GM21529 (cell line): ENCODE measurements around the gene PRKACG.
"Not testable (repeated sequence)": the region's sequence is repeated elsewhere in the genome, so short reads cannot be mapped to it uniquely, and the experiment has no call there.

Source experiments
- ATAC-seq: cut with Tn5 transposase; IDR thresholded peaks from one replicate; pipeline ENCODE4 v1.9.1; 2021; ENCODE audit not compliant: unreplicated experiment

PRKACG gene

DNA sequence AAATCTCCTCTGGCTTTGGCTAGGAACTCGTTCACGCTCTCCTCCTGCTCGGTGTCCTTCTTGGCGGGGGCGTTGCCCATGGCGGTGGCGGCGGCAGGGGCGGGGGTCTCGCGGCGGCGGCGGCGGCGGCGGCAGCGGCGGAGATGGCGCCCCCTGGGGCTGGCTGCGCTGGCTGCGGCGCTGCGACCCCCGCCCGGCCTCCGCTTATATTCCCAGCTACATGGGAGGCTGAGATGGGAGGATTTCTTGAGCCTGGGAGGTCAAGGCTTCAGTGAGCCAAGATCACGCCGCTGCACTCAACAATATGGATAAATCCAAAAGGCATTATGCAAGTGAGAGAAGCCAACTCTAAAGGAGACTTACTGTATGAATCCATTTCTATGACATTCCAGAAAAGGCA lies at the start of gene PRKACG:
TSS of gene PRKACG (minus strand) at position 101 of the 400 bp plus-strand sequence. CDS start at position 80, 21 bp downstream.
- ATAC-seq = no peak

DNA sequence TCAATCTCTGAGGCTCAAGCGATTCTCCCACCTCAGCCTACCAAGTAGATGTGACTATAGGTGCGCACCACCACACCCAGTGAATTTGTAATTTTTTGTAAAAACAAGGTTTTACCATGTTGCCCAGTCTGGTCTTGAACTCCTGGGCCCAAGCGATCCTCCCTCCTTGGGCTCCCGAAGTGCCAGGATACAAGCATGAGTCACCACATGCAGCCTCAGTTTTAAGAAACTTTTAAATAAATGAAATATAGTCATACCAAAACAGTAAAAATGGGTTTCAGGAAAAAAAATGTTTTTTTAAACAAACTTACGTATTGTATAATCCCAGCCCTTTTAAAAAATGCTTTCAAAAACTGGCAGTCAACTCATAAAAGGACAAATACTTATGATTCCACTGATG lies 48.3 kb upstream of the PRKACG start:
- ATAC-seq = no peak

- no peak for ATAC-seq
Observed at GRCh38 chr9:69060766-69061165, 46.9 kb upstream of the PRKACG start.

DNA sequence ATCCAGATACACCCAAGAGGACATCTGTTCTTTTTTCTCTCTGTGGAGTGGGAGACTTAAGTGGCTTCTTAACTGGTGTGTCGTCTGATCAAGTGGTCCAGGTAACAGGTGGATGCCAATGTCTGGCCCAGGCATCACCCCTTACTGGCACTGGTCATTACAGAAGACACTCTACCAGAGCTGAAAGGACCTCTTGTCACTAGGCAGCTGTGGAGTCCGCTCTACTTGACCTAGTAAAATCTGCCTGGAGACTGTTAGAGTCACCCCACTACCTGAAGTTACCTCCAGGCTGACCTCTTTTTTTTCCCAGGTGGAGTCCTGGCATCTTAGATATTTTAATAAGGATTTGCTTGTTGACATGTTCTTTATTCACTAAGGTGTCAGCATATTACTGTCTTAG lies 44.2 kb upstream of the PRKACG start:
- ATAC-seq = no peak

- no peak for ATAC-seq
Observed at GRCh38 chr9:69056191-69056815, 42.4 kb upstream of the PRKACG start.

GRCh38 chr9:69054989-69055388 lies 41.1 kb upstream of the PRKACG start:
- no peak for ATAC-seq

DNA sequence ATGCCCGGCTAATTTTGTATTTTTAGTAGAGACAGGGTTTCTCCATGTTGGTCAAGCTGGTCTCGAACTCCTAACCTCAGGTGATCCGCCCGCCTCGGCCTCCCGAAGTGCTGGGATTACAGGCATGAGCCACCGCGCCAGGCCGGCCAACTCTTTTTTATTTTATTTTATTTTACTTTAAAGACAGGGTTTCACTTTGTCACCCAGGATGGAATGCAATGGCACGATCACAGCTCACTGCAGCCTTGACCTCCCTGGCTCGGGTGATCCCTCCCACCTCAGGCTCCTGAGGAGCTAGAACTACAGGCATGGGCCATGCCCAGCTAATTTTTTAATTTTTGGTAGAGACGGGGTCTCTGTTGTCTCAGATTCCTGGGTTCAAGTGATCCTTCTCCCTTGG lies 37.0 kb upstream of the PRKACG start:
- not testable (repeated sequence) for ATAC-seq

DNA sequence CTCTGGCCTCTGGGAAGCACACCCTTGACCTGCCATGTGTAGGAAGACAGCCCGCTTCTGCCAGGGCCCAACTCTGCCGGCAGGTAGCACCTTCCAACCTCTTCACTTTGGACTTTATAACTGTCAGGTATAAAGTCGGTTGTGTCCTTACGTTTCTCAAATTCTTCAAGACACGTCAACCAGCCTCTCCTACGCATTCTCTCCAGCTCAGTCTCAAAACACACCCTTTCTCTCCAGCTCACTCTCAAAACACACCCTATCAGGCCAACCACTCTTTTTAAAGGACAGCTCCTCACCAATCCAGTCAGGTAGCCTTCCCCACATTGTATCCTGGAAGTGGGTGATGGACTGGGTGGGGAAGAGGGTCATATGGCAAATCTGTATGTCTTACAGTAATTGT lies 35.2 kb upstream of the PRKACG start:
- ATAC-seq = no peak

DNA sequence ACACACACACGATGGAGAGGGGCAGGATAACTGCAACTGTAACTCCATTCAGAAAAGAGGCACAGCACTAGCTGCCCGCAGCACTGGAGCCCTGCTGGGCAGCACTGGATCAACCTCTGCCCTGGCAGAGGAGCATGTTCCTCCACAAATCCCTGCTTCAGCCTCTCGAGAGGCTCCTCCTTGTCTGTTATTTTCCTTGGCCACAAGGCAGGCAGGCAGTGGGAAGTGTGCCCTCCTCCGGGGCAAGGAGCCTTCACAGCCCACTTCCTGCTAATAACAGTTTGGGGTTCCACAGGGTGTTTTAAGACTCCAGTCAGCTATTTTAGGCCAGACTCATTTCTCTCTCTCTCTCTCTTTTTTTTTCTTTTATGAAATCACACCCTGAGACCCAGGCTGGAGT lies 33.5 kb upstream of the PRKACG start:
- no peak for ATAC-seq

DNA sequence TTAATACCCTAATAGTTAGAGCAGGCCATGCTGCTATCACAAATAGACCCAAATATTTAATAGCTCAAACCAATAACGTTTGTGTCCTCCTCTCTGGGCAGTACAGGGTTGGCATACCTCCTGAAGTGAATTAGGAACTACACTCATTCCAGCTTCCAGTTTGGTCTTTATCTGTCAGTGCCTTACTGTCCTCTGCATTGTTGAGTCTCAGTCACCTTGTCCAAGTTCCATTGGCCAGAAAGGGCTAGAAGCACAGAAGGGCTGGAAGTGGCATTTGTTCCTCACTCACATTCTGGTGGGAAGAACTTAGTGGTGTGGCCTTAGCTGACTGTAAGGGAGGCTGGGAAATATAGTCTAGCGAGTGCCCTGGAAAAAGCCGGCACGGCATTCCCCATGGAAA lies 32.8 kb upstream of the PRKACG start:
- no peak for ATAC-seq

DNA sequence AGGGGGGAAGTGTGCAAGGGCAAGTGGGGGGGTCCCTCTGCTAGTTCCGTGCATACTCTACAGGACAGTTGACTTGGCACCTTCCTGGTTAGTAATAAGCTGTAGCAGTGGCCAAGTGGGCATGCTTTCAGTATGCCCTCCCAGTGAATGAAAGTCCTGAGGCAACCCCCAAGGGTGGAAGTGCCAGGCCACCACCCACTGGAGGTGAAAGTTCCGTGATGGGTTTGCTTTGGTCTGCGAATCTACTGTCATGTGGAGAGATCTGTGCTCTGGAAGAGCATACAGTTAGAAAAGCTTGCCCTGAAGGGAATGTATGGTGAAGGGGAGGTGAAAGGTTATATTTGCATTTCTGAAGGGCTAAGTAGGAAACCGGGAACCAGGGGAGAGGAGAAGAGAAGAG lies 31.9 kb upstream of the PRKACG start:
- ATAC-seq = no peak

GRCh38 chr9:69044240-69045219 lies 30.6 kb upstream of the PRKACG start:
- ATAC-seq = no peak

- no peak for ATAC-seq
Observed at GRCh38 chr9:69040646-69041045, 26.7 kb upstream of the PRKACG start.

- no peak for ATAC-seq
Observed at GRCh38 chr9:69036799-69037198, 22.9 kb upstream of the PRKACG start.

GRCh38 chr9:69036309-69036708 lies 22.4 kb upstream of the PRKACG start:
- ATAC-seq = peak; percentile 33

DNA sequence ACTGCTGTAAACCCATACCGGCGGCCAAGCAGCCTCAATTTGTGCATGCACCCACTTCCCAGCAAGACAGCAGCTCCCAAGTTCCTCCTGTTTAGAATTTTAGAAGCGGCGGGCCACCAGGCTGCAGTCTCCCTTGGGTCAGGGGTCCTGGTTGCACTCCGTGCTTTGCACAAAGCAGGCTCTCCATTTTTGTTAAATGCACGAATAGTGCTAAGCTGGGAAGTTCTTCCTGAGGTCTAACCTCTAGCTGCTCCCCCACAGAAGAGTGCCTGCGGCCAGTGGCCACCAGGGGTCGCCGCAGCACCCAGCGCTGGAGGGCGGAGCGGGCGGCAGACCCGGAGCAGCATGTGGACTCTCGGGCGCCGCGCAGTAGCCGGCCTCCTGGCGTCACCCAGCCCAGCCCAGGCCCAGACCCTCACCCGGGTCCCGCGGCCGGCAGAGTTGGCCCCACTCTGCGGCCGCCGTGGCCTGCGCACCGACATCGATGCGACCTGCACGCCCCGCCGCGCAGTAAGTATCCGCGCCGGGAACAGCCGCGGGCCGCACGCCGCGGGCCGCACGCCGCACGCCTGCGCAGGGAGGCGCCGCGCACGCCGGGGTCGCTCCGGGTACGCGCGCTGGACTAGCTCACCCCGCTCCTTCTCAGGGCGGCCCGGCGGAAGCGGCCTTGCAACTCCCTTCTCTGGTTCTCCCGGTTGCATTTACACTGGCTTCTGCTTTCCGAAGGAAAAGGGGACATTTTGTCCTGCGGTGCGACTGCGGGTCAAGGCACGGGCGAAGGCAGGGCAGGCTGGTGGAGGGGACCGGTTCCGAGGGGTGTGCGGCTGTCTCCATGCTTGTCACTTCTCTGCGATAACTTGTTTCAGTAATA lies 21.8 kb upstream of the PRKACG start, which contains the start of gene FXN:
TSS of gene FXN (plus strand) at position 315 of the 871 bp plus-strand sequence. CDS start at position 346, 31 bp downstream.
- ATAC-seq = peak; percentile 95

DNA sequence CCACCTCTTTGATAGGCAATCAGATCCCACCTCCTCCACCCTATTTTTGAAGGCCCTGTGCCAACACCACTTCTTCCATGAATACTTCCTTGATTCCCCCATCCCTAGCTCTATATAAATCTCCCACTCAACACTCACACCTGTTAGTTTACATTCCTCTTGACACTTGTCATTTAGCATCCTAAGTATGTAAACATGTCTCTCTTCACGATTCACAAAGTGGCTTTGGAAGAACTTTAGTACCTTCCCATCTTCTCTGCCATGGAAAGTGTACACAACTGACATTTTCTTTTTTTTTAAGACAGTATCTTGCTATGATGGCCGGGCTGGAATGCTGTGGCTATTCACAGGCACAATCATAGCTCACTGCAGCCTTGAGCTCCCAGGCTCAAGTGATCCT lies 20.2 kb upstream of the PRKACG start:
- no peak for ATAC-seq

DNA sequence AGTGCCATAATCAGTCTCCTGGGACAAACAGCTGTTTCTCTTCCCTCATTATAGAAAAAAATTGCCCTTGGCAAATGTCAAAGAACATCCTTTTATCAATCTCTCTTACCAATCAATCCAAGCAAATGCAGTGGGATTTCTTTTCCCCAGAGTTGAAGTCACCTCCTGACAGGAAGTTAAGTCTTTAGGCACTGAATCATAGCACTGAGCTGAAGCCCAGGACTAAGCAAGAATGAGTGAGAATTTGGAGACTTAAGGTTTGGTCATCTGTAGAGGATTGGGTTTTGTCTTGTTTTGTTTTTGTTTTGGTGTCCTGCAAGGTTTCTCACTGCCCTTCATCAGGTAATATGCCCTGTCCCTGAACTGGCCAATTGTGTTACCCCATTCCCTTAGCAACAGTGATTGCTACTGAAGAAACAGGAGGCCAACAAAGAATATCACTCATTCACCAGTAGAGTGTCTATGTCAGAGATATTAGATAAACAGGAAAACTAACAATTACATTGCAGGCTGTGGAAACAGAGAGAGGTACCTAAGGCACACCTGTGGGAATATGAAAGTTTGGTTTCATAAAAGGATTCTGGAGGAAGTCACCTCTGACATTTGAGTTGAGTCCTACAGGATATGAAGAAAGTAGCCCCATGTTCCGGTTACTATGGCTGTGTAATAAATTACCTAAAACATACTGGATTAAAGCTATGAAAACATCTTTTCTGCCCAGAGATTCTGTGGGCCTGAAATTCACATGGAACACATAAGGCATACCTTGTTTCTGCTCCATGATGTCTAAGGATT lies 17.1 kb upstream of the PRKACG start:
- ATAC-seq = no peak

DNA sequence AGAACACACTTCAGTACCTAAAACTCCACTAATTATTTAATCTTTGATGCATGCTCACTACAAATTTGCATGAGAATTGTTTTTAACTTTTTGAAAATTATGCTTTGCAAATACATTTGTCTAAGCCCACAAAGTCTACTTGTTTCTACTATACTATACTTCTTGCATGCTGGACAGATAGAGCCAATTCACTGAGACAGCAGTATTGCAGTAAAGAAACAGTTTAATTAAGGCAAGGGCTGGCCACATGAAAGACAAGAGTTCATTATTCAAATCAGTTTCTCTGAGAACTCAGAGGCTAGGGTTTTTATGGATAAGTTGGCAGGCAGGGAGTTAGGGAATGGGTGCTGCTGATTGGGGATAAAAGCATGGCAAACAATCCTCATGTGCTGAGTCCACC lies 15.6 kb upstream of the PRKACG start:
- ATAC-seq = no peak

GRCh38 chr9:69028754-69029153 lies 14.8 kb upstream of the PRKACG start:
- ATAC-seq = no peak
